Common myeloid progenitor, CD34-positive (primary cell): Measurements from ENCODE around the gene TFAM.

Experiments used
- CTCF ChIA-PET: fragments of 350-600 bp; sonication (Branson Sonifier 250); formaldehyde crosslinking; loops from one replicate; lab custom pipeline; 2021; ENCODE audit warnings: antibody characterized with exemption; lab: Charles Lee
- POLR2A ChIA-PET: fragments of 350-600 bp; sonication (Branson Sonifier 250); formaldehyde crosslinking; loops from one replicate; lab custom pipeline; 2021; ENCODE audit warnings: antibody characterized with exemption; lab: Charles Lee
- DNase-seq, 3 donors: peaks; one replicate each; pipeline versions ENCODE4 v3.0.0 to v3.0.0-alpha.2; 2013
- H3K27ac ChIP-seq, 2 experiments: 1 replicate in 1 of 2; 2 replicates in 1 of 2; pipeline ENCODE4 v1.7.0; 2013; ENCODE audit warnings: inconsistent platforms in 2 of 2, low read length in 2 of 2, mild to moderate bottlenecking in 2 of 2, low read depth in 1 of 2, moderate library complexity in 1 of 2; ENCODE audit not compliant: severe bottlenecking in 2 of 2, insufficient read depth in 1 of 2, poor library complexity in 1 of 2
- H3K27me3 ChIP-seq, 5 experiments: replicated peaks in 2 of 5; 1 replicate in 3 of 5; 2 replicates in 2 of 5; pipeline versions ENCODE4 v1.6.1 to v1.7.0; 2013; ENCODE audit warnings: low read length in 4 of 5, mild to moderate bottlenecking in 2 of 5, moderate library complexity in 2 of 5, inconsistent platforms in 1 of 5; ENCODE audit not compliant: insufficient read depth in 5 of 5, control insufficient read depth in 4 of 5
- H3K36me3 ChIP-seq, 4 experiments: 1 replicate in 2 of 4; 2 replicates in 2 of 4; pipeline versions ENCODE4 v1.6.1 to v1.7.0; 2013; ENCODE audit warnings: low read length in 3 of 4, control low read depth in 1 of 4, mild to moderate bottlenecking in 1 of 4; ENCODE audit not compliant: control insufficient read depth in 4 of 4, insufficient read depth in 4 of 4
- H3K4me1 ChIP-seq, 4 experiments: 1 replicate in 3 of 4; 2 replicates in 1 of 4; pipeline versions ENCODE4 v1.6.1 to v1.7.1; 2013; ENCODE audit warnings: low read length in 3 of 4, mild to moderate bottlenecking in 3 of 4, control low read depth in 1 of 4, inconsistent platforms in 1 of 4, moderate library complexity in 1 of 4; ENCODE audit not compliant: control insufficient read depth in 4 of 4, insufficient read depth in 4 of 4; ENCODE audit errors: control extremely low read depth in 1 of 4
- H3K4me3 ChIP-seq, 7 experiments: 1 replicate in 4 of 7; 2 replicates in 3 of 7; pipeline versions ENCODE4 v1.5.1 to v1.7.0; 2013; ENCODE audit warnings: mild to moderate bottlenecking in 7 of 7, low read length in 6 of 7, moderate library complexity in 6 of 7, inconsistent platforms in 2 of 7, low read depth in 2 of 7, control low read depth in 1 of 7; ENCODE audit not compliant: insufficient read depth in 4 of 7, control insufficient read depth in 1 of 7; ENCODE audit errors: extremely low read depth in 1 of 7
- H3K9me3 ChIP-seq, 5 experiments: 1 replicate in 4 of 5; 2 replicates in 1 of 5; pipeline versions ENCODE4 v1.6.1 to v1.7.1; 2013; ENCODE audit warnings: low read length in 4 of 5, mild to moderate bottlenecking in 2 of 5, inconsistent platforms in 1 of 5, low read depth in 1 of 5, moderate library complexity in 1 of 5; ENCODE audit not compliant: control insufficient read depth in 4 of 5, insufficient read depth in 2 of 5; ENCODE audit errors: control extremely low read depth in 1 of 5
- WGBS: methylation state at CpG from one replicate; pipeline ENCODE4 v1.1.5; 2013; ENCODE audit not compliant: insufficient coverage; 5-methylcytosine and 5-hydroxymethylcytosine counted together

TFAM gene

GRCh38 chr10:58358947-58359346 lies 26.3 kb upstream of the TFAM start:
- DNase-seq: no peak
- Histone ChIP-seq H3K36me3 (peaks cover 0 to 5% (median 1%) of the 10 kb centered on the region in 4 experiments), H3K9me3 (no peaks in the 10 kb centered on the region), H3K27ac (no peak overlapping the region), H3K4me3 (no peak overlapping the region), H3K27me3 (no peaks in the 10 kb centered on the region), H3K4me1 (peaks cover 0 to 7% (median 2%) of the 10 kb centered on the region in 4 experiments)
- ChIA-PET CTCF (interaction anchor here (1.4 kb wide), 1 partner anchor 13 kb away, joined by 3 read pairs; no protein-coding TSS in a partner anchor), POLR2A (no interaction called here)
- no CpG with 5 or more reads among the region's 1 CpG for WGBS

- Histone ChIP-seq H3K4me1 (peaks cover 0 to 7% (median 2%) of the 10 kb centered on the region in 4 experiments), H3K36me3 (peaks cover 0 to 7% (median 1%) of the 10 kb centered on the region in 4 experiments), H3K27me3 (no peaks in the 10 kb centered on the region), H3K4me3 (no peak overlapping the region), H3K9me3 (no peaks in the 10 kb centered on the region), H3K27ac (no peak overlapping the region)
- ChIA-PET CTCF (interaction anchor here (1.4 kb wide), 1 partner anchor 13 kb away, joined by 3 read pairs; no protein-coding TSS in a partner anchor), POLR2A (no interaction called here)
- DNase-seq: no peak
- WGBS: no CpG with 5 or more reads among the region's 3 CpGs
These were observed 25.7 kb upstream of the TFAM start for GRCh38 chr10:58359541-58359940.

GRCh38 chr10:58360412-58361004 lies 24.7 kb upstream of the TFAM start:
- peaks cover 0 to 7% (median 1%) of the 10 kb centered on the region in 4 experiments for H3K36me3 ChIP-seq
- H3K27ac ChIP-seq: no peak overlapping the region
- H3K4me1 ChIP-seq: peaks cover 0 to 4% (median 2%) of the 10 kb centered on the region in 4 experiments
- WGBS: 91% methylated on average over 8 of the region's 9 CpGs
- no peaks in the 10 kb centered on the region for H3K9me3 ChIP-seq
- H3K27me3 ChIP-seq: no peaks in the 10 kb centered on the region
- no peak for DNase-seq
- ChIA-PET CTCF (interaction anchor here (1.0 kb wide), 1 partner anchor 56 kb away, joined by 3 read pairs; no protein-coding TSS in a partner anchor), POLR2A (no interaction called here)
- no peak overlapping the region for H3K4me3 ChIP-seq

GRCh38 chr10:58361353-58361752 lies 23.9 kb upstream of the TFAM start:
- CTCF ChIA-PET: no interaction called here
- POLR2A ChIA-PET: no interaction called here
- H3K4me1 ChIP-seq: peaks cover 0 to 4% (median 2%) of the 10 kb centered on the region in 4 experiments
- DNase-seq: no peak
- H3K27ac ChIP-seq: no peak overlapping the region
- H3K27me3 ChIP-seq: no peaks in the 10 kb centered on the region
- no CpG with 5 or more reads among the region's 2 CpGs for WGBS
- H3K4me3 ChIP-seq: no peak overlapping the region
- peaks cover 0 to 7% (median 1%) of the 10 kb centered on the region in 4 experiments for H3K36me3 ChIP-seq
- no peaks in the 10 kb centered on the region for H3K9me3 ChIP-seq

GRCh38 chr10:58362027-58362789 lies 23.0 kb upstream of the TFAM start:
- ChIA-PET POLR2A (no interaction called here), CTCF (no interaction called here)

GRCh38 chr10:58367069-58367468 lies 18.1 kb upstream of the TFAM start:
- no peak overlapping the region for H3K4me3 ChIP-seq
- H3K4me1 ChIP-seq: no peaks in the 10 kb centered on the region
- no peak overlapping the region for H3K27ac ChIP-seq
- H3K27me3 ChIP-seq: no peaks in the 10 kb centered on the region
- DNase-seq: peak in 2 of 3 donors; percentile 15 to 28
- CTCF ChIA-PET: no interaction called here
- WGBS: no CpG with 5 or more reads among the region's 3 CpGs
- POLR2A ChIA-PET: no interaction called here
- H3K36me3 ChIP-seq: peaks cover 0 to 5% (median under 1%) of the 10 kb centered on the region in 4 experiments
- no peaks in the 10 kb centered on the region for H3K9me3 ChIP-seq

More at GRCh38 chr10:58362027-58362789, 23.0 kb upstream of the TFAM start:
- Histone ChIP-seq H3K27me3 (no peaks in the 10 kb centered on the region), H3K4me1 (peaks cover 0 to 4% (median 2%) of the 10 kb centered on the region in 4 experiments), H3K27ac (no peak overlapping the region), H3K4me3 (no peak overlapping the region), H3K36me3 (peaks cover 0 to 7% (median 1%) of the 10 kb centered on the region in 4 experiments), H3K9me3 (no peaks in the 10 kb centered on the region)
- no peak for DNase-seq
- WGBS: no CpG with 5 or more reads among the region's 1 CpG

- Histone ChIP-seq H3K4me1 (no peaks in the 10 kb centered on the region), H3K9me3 (no peaks in the 10 kb centered on the region), H3K27me3 (no peaks in the 10 kb centered on the region), H3K27ac (no peak overlapping the region), H3K36me3 (peaks cover 0 to 2% (median 0%) of the 10 kb centered on the region in 4 experiments), H3K4me3 (no peak overlapping the region)
- DNase-seq: no peak
- CTCF ChIA-PET: interaction anchor here (0.7 to 1.8 kb wide), 3 partner anchors 13 to 1318 kb away, joined by 3 to 5 read pairs (median 4); no protein-coding TSS in a partner anchor
- POLR2A ChIA-PET: no interaction called here
These were observed 13.7 kb upstream of the TFAM start for GRCh38 chr10:58371473-58371872.
